Keratinocyte (primary cell): ENCODE data around the gene SLC35B3. TPM values are rescaled to one million over a fixed set of nuclear protein-coding genes. Genes with fewer than 3 reads are reported as not detected.

Experiments
- DNase-seq: peaks from one replicate; pipeline ENCODE4 v3.0.0-alpha.2; 2011; ENCODE audit warnings: low read depth, missing footprints, low spot score
- FAIRE-seq: peaks from 2 replicates; lab custom pipeline; 2011; peaks lifted over from hg19 to GRCh38; lab: Jason Lieb, UNC
- H2AFZ ChIP-seq: 2 replicates; pipeline ENCODE4 v1.6.0; 2012; ENCODE audit warnings: low read length, control low read depth, inconsistent platforms; ENCODE audit not compliant: control insufficient read depth
- H3K27ac ChIP-seq: 2 replicates; pipeline ENCODE4 v1.5.1; 2011; ENCODE audit warnings: low read length; ENCODE audit not compliant: control insufficient read depth, insufficient read depth
- H3K27me3 ChIP-seq: 3 replicates; pipeline ENCODE4 v1.6.0; 2011; ENCODE audit warnings: low read length; ENCODE audit not compliant: control insufficient read depth, insufficient read depth; ENCODE audit errors: extremely low read depth
- H3K36me3 ChIP-seq, 2 experiments: 2 replicates in 1 of 2; 3 replicates in 1 of 2; pipeline ENCODE4 v1.5.1; 2011; ENCODE audit warnings: low read length in 2 of 2, mild to moderate bottlenecking in 1 of 2; ENCODE audit not compliant: control insufficient read depth in 2 of 2, insufficient read depth in 2 of 2; ENCODE audit errors: extremely low read depth in 1 of 2
- H3K4me1 ChIP-seq: 3 replicates; pipeline ENCODE4 v1.5.1; 2011; ENCODE audit warnings: low read length; ENCODE audit not compliant: control insufficient read depth, insufficient read depth; ENCODE audit errors: extremely low read depth
- H3K4me2 ChIP-seq: 3 replicates; pipeline ENCODE4 v1.6.0; 2011; ENCODE audit warnings: low read depth, low read length; ENCODE audit not compliant: control insufficient read depth, insufficient read depth; ENCODE audit errors: extremely low read depth
- H3K4me3 ChIP-seq, 3 experiments: fragments of 200-600 bp in 1 of 3; sonication (generic) in 1 of 3; 2 replicates in 2 of 3; 3 replicates in 1 of 3; pipeline ENCODE4 v1.5.1; 2011 to 2016; ENCODE audit warnings: low read length in 3 of 3, mild to moderate bottlenecking in 3 of 3, control low read depth in 2 of 3, inconsistent platforms in 1 of 3, low read depth in 1 of 3, mixed read lengths in 1 of 3, mixed run types in 1 of 3, moderate library complexity in 1 of 3; ENCODE audit not compliant: control insufficient read depth in 2 of 3, insufficient read depth in 2 of 3; ENCODE audit errors: extremely low read depth in 1 of 3
- H3K79me2 ChIP-seq: 2 replicates; pipeline ENCODE4 v1.6.0; 2012; ENCODE audit warnings: low read length; ENCODE audit not compliant: control insufficient read depth, insufficient read depth
- H3K9ac ChIP-seq: 3 replicates; pipeline ENCODE4 v1.6.0; 2011; ENCODE audit warnings: low read length; ENCODE audit not compliant: control insufficient read depth, insufficient read depth; ENCODE audit errors: extremely low read depth
- H3K9me1 ChIP-seq: 3 replicates; pipeline ENCODE4 v1.6.0; 2011; ENCODE audit warnings: low read length; ENCODE audit not compliant: control insufficient read depth, insufficient read depth; ENCODE audit errors: extremely low read depth
- H3K9me3 ChIP-seq: 2 replicates; pipeline ENCODE4 v1.5.1; 2012; ENCODE audit warnings: low read depth, low read length; ENCODE audit not compliant: control insufficient read depth
- H4K20me1 ChIP-seq: 3 replicates; pipeline ENCODE4 v1.6.0; 2011; ENCODE audit warnings: low read length; ENCODE audit not compliant: control insufficient read depth, insufficient read depth; ENCODE audit errors: extremely low read depth
- EZH2 ChIP-seq: IDR thresholded peaks from one replicate; pipeline ENCODE4 v1.6.1; 2012; ENCODE audit warnings: inconsistent platforms, mild to moderate bottlenecking, low read length, moderate library complexity
- dilution Hi-C: fragments of 300-500 bp; cut with MboI; formaldehyde crosslinking; loops from one replicate; pipeline ENCODE4 v1.7.0; 2020; ENCODE audit warnings: low sequenced_read_pairs; ENCODE audit not compliant: extremely low pct_ligation_motif_present
- polyA plus RNA-seq, 5 experiments: library from polyadenylated mRNA; depleted of rRNA in 3 of 5; stranded (reverse) in 3 of 5; stranded (forward) in 1 of 5; unstranded in 1 of 5; fragments of >200 nt; gene quantifications; 1 replicate in 1 of 5; 2 replicates in 3 of 5; 3 replicates in 1 of 5; pipeline versions ENCODE4 v1.2.1 to v1.2.3, GENCODE V29; 2011 to 2012; ENCODE audit warnings: missing spikeins in 2 of 5, low read depth in 1 of 5, low replicate concordance in 1 of 5
- TF ChIP-seq, protein P1 (sequence below), 3 experiments: IDR thresholded peaks in 1 of 3; conservative IDR thresholded peaks in 1 of 3; optimal IDR thresholded peaks in 1 of 3; 2 replicates in 2 of 3; 3 replicates in 1 of 3; pipeline versions ENCODE3 to v1.5.1; 2011; ENCODE audit warnings: low read length in 3 of 3, mild to moderate bottlenecking in 3 of 3, moderate library complexity in 2 of 3, control low read depth in 1 of 3, inconsistent platforms in 1 of 3; ENCODE audit not compliant: insufficient read depth in 2 of 3; ENCODE audit errors: extremely low read depth in 1 of 3

SLC35B3 gene
- polyA plus RNA-seq, 1 donor (not counting 4 experiments of a cell fraction or from before 2014, with no cell fraction given): 30.6 TPM

DNA sequence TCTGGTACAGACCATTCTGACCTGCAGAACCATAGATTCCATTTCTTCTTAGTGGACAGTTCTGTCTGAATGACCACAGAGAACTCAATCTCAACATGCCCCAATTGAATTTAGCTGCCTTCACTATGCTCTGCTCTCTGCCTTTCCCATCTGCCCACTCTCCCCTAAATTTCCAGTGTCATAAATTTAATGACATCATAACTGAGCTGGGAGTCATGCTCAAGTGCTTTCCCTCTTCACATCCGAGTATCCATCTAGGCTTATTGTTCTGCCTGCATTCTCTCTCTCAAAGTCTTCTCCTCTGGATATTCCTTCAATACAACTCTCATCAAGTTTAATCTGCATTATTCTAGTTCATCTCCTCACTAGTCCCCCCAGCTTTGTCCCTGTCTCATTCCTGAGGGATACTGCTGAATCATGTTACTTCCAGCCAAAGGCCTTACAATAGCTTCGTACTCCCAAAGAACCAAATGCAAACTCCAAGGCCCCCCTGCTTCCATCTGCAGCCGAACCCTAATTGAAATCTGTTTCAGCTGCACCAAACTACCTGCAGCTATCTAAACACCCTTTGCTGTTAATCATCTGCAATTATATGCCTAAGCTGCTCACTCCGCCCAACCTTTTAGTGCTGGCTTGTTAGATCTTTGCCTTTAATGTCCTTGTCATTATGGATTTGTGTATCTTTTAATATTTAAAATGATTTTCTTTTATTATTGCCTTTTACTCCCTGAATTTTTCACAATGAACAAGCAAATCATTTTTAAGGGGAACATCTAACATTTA is 46.1 kb downstream of the SLC35B3 start:
- H3K9me1 ChIP-seq: no peaks in the 10 kb centered on the region
- no peak overlapping the region for H3K4me3 ChIP-seq
- H3K27me3 ChIP-seq: no peaks in the 10 kb centered on the region
- FAIRE-seq (no peak), DNase-seq (no peak)
- H3K79me2 ChIP-seq: no peaks in the 10 kb centered on the region
- H4K20me1 ChIP-seq: no peaks in the 10 kb centered on the region
- H3K9me3 ChIP-seq: no peaks in the 10 kb centered on the region
- no peak for TF ChIP-seq EZH2
- TF ChIP-seq, protein P1, sequence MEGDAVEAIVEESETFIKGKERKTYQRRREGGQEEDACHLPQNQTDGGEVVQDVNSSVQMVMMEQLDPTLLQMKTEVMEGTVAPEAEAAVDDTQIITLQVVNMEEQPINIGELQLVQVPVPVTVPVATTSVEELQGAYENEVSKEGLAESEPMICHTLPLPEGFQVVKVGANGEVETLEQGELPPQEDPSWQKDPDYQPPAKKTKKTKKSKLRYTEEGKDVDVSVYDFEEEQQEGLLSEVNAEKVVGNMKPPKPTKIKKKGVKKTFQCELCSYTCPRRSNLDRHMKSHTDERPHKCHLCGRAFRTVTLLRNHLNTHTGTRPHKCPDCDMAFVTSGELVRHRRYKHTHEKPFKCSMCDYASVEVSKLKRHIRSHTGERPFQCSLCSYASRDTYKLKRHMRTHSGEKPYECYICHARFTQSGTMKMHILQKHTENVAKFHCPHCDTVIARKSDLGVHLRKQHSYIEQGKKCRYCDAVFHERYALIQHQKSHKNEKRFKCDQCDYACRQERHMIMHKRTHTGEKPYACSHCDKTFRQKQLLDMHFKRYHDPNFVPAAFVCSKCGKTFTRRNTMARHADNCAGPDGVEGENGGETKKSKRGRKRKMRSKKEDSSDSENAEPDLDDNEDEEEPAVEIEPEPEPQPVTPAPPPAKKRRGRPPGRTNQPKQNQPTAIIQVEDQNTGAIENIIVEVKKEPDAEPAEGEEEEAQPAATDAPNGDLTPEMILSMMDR (optimal IDR thresholded peaks at IDR 0.05 in 1 of 3, IDR thresholded peaks at IDR 0.05 in 1 of 3, conservative IDR thresholded peaks at IDR 0.05 in 1 of 3; ENCODE audit: extremely low read depth in 1 of 3, insufficient read depth in 2 of 3, low read length in 3 of 3): no peak
- H3K9ac ChIP-seq: no peak overlapping the region
- no peaks in the 10 kb centered on the region for H3K36me3 ChIP-seq
- H3K4me2 ChIP-seq: no peak overlapping the region
- no peak overlapping the region for H2AFZ ChIP-seq
- no peaks in the 10 kb centered on the region for H3K4me1 ChIP-seq
- H3K27ac ChIP-seq: no peak overlapping the region
- dilution Hi-C loops: no loop called here

DNA sequence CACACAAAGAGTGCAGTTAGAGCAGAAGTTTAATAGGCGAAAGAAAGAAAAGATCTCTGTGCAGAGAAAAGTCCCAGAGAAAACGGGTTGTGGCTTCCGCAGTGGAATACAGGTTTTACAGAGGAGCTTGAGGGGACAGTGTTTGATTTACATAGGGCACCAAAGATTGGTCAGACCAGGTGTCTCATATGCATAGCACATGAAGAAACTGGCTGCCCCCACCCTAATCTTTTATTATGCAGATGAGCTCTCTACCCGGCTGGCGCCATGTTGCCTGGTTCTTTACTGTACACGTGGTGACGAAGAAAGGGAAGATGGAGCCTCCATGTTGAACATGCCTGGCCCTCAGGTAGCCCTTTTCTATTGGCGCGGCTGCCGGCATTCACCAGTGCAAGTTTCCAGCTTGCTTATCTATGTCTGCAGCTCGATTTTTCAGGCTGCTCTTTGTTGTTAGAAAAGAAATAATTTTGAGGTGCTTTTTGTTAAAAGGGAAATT is 47.4 kb downstream of the SLC35B3 start:
- H2AFZ ChIP-seq: no peak overlapping the region
- H3K9me1 ChIP-seq: no peaks in the 10 kb centered on the region
- dilution Hi-C loops: no loop called here
- H3K4me3 ChIP-seq: no peak overlapping the region
- no peak overlapping the region for H3K27ac ChIP-seq
- no peak overlapping the region for H3K4me2 ChIP-seq
- H3K9me3 ChIP-seq: no peaks in the 10 kb centered on the region
- H3K4me1 ChIP-seq: no peaks in the 10 kb centered on the region
- no peaks in the 10 kb centered on the region for H3K79me2 ChIP-seq
- no peak for DNase-seq
- H3K9ac ChIP-seq: no peak overlapping the region
- no peaks in the 10 kb centered on the region for H4K20me1 ChIP-seq
- H3K36me3 ChIP-seq: no peaks in the 10 kb centered on the region
- no peak for TF ChIP-seq EZH2
- TF ChIP-seq, protein P1 (optimal IDR thresholded peaks at IDR 0.05 in 1 of 3, IDR thresholded peaks at IDR 0.05 in 1 of 3, conservative IDR thresholded peaks at IDR 0.05 in 1 of 3; ENCODE audit: extremely low read depth in 1 of 3, insufficient read depth in 2 of 3, low read length in 3 of 3): no peak
- FAIRE-seq: no peak
- H3K27me3 ChIP-seq: no peaks in the 10 kb centered on the region
